ENCODE measurements around the gene ZNF579. TPM values are rescaled to one million over a fixed set of nuclear protein-coding genes. Genes with fewer than 3 reads are reported as not detected.

Gene ZNF579
- 7.9 and 16.6 TPM in 2 replicates for total RNA-seq (2014; rRNA removed; shearing (Covaris generic))

- DNase-seq (ENCODE audit: low spot score), result peak; percentile 88
Observed at GRCh38 chr19:55580628-55581144, at the start of gene ZNF579. Gene ZNF579, minus strand, starts transcription at chr19:55580848. Its CDS starts 1,209 bp downstream, at chr19:55579639.

DNA sequence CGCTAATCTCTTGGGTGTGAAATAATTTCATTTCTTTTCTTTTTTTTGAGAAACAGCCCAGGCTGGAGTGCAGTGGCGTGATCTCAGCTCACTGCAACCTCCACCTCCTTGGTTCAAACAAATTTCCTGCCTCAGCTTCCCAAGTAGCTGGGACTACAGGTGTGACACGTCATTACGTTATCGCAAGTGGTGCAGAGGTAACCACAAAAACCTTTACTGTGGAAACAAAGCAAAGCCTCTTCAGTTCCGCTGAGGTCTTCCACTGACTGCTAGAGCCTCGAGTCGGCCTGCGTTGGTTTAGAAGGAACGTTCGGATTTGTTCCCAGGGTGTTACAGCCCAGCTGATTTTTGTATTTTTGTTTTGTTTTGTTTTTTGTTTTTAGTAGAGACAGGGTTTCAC is 45.7 kb upstream of the ZNF579 start:
- DNase-seq (ENCODE audit: low spot score), result no peak

DNA sequence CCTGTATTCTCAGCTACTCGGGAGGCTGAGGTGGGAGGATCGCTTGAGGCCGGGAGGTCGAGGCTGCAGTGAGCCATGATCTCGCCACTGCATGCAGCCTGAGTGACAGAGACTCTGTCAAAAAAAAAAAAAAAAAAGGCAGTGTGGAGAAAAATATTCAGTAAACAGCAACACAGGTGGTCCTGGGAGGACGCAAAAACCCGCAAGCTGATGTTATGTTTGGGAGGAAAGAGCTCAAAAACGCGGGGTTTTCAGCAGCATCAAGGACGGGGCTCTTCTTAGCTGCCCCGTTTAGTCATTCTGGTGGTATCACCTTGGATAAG is 44.3 kb upstream of the ZNF579 start:
- no peak for DNase-seq (ENCODE audit: low spot score)

DNA sequence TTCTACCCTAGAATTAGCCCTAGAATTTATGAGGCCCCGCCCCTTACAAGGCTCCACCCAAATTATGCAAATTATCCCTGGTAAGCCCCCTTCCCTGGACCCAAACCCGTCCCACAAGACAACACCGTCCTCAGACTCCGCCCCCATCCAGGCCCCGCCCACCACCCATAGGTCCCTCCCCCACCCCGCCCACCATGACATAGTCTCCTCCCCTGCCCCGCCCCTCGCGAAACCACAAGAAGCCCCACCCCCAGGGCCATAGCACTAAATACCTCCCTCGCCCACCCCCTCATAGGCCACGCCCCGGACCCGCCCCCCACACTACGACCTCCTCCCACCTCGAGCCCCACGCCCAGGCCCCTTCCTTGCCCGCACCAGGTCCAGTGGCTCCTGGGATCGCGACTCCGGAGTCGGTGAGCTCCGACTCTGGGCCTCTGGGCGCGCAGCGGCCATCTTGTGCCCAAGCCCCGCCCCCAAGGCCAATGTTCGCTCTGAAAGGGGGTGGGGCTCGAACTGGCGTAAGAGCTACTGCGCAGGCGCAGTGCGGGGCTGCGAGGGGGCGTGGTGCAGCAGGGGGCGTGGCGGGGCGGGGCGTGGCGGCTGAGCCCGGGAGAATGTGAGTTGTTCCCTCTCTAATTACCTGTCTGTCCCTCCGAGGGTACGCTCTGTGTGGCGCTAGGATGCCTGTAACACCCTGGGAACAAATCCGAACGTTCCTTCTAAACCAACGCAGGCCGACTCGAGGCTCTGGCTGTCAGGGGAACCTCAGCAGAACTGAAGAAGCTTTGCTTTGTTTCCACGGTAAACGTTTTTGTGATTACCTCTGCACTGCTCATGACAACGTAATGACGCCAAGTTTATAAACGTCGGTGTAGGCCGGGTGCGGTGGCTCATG is 43.7 kb upstream of the ZNF579 start, which contains the start of gene ZNF784:
Gene ZNF784, minus strand, starts transcription at position 458 of the 895 bp plus-strand sequence. Its CDS starts 5 bp downstream, at position 453.
- DNase-seq (ENCODE audit: low spot score), result peak; percentile 89

DNA sequence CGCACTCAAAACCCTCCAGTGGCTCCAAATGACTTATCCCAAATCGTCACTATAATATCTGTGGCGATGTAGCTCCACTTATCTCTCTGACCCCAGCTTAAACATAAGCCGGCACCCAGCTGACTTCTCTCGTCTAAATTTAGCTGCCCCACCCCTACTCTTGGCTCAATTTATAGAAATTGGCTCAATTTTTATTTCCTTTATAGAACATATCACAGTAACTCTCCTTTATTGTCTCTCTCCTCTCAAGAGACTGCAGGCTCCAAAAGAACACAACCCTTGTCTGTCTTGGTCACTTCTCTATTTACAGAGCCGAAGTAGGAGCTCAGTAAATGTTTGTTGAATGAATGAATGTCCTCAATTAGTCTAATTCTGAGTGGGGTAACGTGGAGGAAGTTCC is 42.9 kb upstream of the ZNF579 start:
- no peak for DNase-seq (ENCODE audit: low spot score)

GRCh38 chr19:55623130-55623529 is 42.5 kb upstream of the ZNF579 start:
- no peak for DNase-seq (ENCODE audit: low spot score)

DNA sequence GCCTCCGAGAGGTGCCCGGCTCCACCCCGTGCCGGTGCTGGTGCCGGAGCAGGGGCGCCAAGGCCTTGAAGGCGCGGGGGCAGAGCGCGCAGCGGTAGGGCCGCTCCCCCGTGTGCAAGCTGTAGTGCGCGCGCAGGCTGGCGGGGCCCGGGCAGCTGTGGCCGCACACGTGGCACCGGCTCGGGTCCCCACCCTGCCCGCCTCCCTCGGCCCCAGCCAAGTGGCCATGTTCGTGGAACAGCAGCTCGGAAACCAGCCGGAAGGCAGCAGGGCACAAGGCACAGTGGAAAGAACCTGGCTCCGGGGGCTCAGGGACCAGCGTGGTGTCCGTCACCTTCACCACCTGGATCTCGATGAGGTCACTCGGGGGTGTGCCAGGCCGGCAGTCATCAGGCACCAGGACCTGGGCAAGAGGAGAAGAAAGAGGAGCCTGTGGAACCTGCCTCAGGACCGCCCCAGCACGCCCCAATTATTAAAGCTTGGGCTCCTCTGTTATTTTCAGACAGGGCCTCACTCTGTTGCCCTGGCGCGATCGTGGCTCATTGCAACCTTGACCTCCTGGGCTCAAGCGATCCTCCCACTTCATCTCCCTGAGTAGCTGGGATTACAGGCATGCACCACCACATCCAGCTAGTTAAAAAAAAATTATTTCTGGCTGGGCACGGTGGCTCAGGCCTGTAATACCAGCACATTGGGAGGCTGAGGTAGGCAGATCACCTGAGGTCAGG is 41.8 kb upstream of the ZNF579 start:
- DNase-seq (ENCODE audit: low spot score), result no peak

DNA sequence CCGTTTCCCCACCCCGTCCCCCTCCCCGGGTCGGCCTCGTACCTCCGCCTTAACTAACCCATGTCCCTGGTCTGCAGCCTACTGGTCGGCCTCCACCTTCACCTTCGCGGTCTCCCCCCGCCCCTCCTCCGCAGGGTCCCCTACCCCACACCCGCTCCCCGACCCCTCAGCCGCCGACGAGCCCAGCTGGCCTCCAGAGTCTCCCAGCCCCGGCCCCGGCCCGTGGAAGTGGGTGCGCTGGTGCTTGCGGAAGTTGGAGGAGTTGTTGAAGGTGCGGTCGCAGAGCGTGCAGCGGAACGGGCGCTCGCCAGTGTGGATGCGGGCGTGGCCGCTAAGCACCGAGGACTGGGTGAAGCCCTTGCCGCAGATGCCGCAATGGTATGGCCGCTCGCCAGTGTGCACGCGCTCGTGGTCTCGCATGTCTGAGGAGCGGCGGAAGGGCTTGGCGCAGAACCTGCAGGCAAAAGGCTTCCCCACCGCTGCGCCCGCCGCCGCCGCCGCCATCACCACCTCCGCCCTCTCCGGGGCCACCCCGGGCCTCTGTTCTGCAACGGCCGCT is 41.1 kb upstream of the ZNF579 start:
- DNase-seq (ENCODE audit: low spot score), result no peak

GRCh38 chr19:55621205-55621672 is 40.6 kb upstream of the ZNF579 start:
- DNase-seq (ENCODE audit: low spot score), result no peak

GRCh38 chr19:55620410-55621204 is 40.0 kb upstream of the ZNF579 start:
- no peak for DNase-seq (ENCODE audit: low spot score)

GRCh38 chr19:55619286-55619685 is 38.6 kb upstream of the ZNF579 start:
- DNase-seq (ENCODE audit: low spot score), result no peak

GRCh38 chr19:55618426-55618825 is 37.8 kb upstream of the ZNF579 start:
- DNase-seq (ENCODE audit: low spot score), result no peak

- DNase-seq (ENCODE audit: low spot score), result no peak
Observed at GRCh38 chr19:55617426-55617825, 36.8 kb upstream of the ZNF579 start.

- DNase-seq (ENCODE audit: low spot score), result no peak
Observed at GRCh38 chr19:55616395-55616875, 35.8 kb upstream of the ZNF579 start.

DNA sequence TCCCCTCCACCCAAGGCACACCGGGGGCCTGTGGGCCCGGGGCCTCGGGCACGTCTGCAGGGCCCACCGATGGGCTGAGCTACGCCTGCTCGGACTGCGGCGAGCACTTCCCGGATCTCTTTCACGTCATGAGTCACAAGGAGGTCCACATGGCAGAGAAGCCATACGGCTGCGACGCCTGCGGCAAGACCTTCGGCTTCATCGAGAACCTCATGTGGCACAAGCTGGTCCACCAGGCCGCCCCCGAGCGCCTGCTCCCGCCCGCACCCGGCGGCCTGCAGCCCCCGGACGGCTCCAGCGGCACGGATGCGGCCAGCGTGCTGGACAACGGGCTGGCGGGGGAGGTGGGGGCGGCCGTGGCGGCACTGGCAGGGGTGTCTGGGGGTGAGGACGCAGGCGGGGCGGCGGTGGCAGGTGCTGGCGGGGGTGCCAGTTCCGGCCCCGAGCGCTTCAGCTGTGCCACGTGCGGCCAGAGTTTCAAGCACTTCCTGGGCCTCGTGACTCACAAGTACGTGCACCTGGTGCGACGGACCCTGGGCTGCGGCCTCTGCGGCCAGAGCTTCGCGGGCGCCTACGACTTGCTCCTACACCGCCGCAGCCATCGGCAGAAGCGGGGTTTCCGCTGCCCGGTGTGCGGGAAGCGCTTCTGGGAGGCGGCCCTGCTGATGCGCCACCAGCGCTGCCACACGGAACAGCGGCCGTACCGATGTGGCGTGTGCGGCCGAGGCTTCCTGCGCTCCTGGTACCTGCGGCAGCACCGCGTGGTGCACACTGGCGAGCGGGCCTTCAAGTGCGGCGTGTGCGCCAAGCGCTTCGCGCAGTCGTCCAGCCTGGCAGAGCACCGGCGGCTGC is 35.1 kb upstream of the ZNF579 start:
- DNase-seq (ENCODE audit: low spot score), result no peak

DNA sequence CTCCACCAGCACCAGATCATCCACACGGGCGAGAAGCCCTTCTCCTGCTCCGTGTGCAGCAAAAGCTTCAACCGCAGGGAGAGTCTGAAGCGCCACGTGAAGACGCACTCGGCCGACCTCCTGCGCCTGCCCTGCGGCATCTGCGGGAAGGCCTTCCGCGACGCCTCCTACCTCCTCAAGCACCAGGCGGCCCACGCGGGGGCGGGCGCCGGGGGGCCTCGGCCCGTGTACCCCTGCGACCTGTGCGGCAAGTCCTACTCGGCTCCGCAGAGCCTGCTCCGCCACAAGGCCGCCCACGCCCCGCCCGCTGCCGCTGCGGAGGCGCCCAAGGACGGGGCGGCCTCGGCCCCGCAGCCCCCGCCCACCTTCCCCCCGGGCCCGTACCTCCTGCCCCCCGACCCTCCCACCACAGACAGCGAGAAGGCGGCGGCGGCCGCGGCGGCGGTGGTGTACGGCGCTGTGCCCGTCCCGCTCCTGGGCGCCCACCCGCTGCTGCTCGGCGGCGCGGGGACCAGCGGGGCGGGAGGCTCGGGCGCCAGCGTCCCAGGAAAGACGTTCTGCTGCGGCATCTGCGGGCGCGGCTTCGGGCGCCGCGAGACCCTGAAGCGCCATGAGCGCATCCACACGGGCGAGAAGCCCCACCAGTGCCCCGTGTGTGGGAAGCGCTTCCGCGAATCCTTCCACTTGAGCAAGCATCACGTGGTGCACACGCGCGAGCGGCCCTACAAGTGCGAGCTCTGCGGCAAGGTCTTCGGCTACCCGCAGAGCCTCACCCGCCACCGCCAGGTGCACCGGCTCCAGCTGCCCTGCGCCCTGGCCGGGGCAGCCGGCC is 34.3 kb upstream of the ZNF579 start:
- DNase-seq (ENCODE audit: low spot score), result no peak

- no peak for DNase-seq (ENCODE audit: low spot score)
Observed at GRCh38 chr19:55613930-55614710, 33.5 kb upstream of the ZNF579 start.

GRCh38 chr19:55613396-55613795 is 32.7 kb upstream of the ZNF579 start:
- no peak for DNase-seq (ENCODE audit: low spot score)
